ENCODE data around the gene SMIM22. TPM values are rescaled to one million over a fixed set of nuclear protein-coding genes. Genes with fewer than 3 reads are reported as not detected.

The SMIM22 gene
- total RNA-seq, 2 donors from 2014 or later: not detected

DNA sequence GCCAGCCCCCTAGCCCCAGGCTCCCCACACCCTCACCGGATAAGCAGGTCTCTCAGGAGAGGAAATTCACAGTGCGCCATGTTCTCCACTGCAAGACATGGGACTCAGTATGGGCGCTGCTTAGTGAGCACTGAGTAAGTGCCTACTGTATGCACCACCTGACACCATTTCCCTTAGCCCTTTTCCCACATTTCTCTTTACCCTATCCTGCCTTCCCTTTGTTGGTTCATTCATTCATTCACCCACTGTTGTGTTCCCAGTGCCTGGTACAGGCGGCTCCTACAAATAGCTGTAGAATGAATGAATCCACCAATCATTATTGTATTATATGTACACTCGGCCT is 17.1 kb upstream of the SMIM22 start:
- Mint-ChIP-seq H3K27ac (no peak overlapping the region), H3K4me1 (peaks cover 5% of the 10 kb centered on the region), H3K36me3 (ENCODE audit: low read depth) (no peaks in the 10 kb centered on the region), H3K27me3 (ENCODE audit: insufficient read depth) (no peaks in the 10 kb centered on the region), H3K9me3 (no peaks in the 10 kb centered on the region), H3K4me3 (no peak overlapping the region)
- Histone ChIP-seq H3K4me3 (ENCODE audit: low read length) (no peak overlapping the region), H3K9me3 (ENCODE audit: control insufficient read depth, low read length) (no peaks in the 10 kb centered on the region), H3K27me3 (ENCODE audit: control insufficient read depth, insufficient read depth, low read length, poor library complexity, severe bottlenecking) (no peaks in the 10 kb centered on the region), H3K27ac (ENCODE audit: low read depth, low read length) (no peak overlapping the region), H3K9ac (ENCODE audit: extremely low read depth, low read length, poor library complexity, severe bottlenecking) (no peak overlapping the region), H3K4me1 (ENCODE audit: control insufficient read depth, insufficient read depth, low read length) (peaks cover 3% of the 10 kb centered on the region), H3K36me3 (ENCODE audit: control insufficient read depth, insufficient read depth, low read length) (no peaks in the 10 kb centered on the region)
- TF ChIP-seq, protein P1, sequence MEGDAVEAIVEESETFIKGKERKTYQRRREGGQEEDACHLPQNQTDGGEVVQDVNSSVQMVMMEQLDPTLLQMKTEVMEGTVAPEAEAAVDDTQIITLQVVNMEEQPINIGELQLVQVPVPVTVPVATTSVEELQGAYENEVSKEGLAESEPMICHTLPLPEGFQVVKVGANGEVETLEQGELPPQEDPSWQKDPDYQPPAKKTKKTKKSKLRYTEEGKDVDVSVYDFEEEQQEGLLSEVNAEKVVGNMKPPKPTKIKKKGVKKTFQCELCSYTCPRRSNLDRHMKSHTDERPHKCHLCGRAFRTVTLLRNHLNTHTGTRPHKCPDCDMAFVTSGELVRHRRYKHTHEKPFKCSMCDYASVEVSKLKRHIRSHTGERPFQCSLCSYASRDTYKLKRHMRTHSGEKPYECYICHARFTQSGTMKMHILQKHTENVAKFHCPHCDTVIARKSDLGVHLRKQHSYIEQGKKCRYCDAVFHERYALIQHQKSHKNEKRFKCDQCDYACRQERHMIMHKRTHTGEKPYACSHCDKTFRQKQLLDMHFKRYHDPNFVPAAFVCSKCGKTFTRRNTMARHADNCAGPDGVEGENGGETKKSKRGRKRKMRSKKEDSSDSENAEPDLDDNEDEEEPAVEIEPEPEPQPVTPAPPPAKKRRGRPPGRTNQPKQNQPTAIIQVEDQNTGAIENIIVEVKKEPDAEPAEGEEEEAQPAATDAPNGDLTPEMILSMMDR (conservative IDR thresholded peaks at IDR 0.05): no peak
- WGBS, 2 experiments (ENCODE audit: insufficient coverage in 1 of 2, insufficient read length in 1 of 2): 89 to 100% methylated on average over 3 to 5 of the region's 5 CpGs
- DNase-seq: no peak

DNA sequence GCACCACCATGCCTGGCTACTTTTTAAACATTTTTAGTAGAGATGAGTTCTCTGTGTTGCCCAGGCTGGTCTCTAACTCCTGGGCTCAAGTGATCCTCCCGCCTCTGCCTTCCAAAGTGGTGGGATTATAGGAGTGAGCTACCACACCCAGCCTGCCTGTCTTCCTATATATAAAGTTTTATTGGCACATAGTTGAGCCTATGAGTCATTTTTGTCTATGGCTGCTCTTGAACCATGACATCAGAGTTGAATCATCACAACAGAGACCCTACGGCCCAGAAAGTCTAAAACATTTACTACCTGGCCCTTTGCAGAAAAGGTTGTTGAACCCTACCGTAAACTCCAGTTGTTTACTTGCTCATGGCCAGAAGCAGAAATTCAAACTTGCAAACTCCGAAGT is 14.9 kb upstream of the SMIM22 start:
- no peak overlapping the region for H3K27ac ChIP-seq (ENCODE audit: low read depth, low read length)
- no peaks in the 10 kb centered on the region for H3K4me1 Mint-ChIP-seq
- H3K4me1 ChIP-seq (ENCODE audit: control insufficient read depth, insufficient read depth, low read length): peaks cover 2% of the 10 kb centered on the region
- no peak overlapping the region for H3K4me3 ChIP-seq (ENCODE audit: low read length)
- H3K27ac Mint-ChIP-seq: no peak overlapping the region
- no peak overlapping the region for H3K9ac ChIP-seq (ENCODE audit: extremely low read depth, low read length, poor library complexity, severe bottlenecking)
- no peaks in the 10 kb centered on the region for H3K27me3 Mint-ChIP-seq (ENCODE audit: insufficient read depth)
- H3K36me3 ChIP-seq (ENCODE audit: control insufficient read depth, insufficient read depth, low read length): no peaks in the 10 kb centered on the region
- no peaks in the 10 kb centered on the region for H3K9me3 Mint-ChIP-seq
- H3K27me3 ChIP-seq (ENCODE audit: control insufficient read depth, insufficient read depth, low read length, poor library complexity, severe bottlenecking): no peaks in the 10 kb centered on the region
- no peaks in the 10 kb centered on the region for H3K9me3 ChIP-seq (ENCODE audit: control insufficient read depth, low read length)
- TF ChIP-seq, protein P1 (conservative IDR thresholded peaks at IDR 0.05): no peak
- WGBS, 2 experiments (ENCODE audit: insufficient coverage in 1 of 2, insufficient read length in 1 of 2): 92 to 100% methylated on average over 3 to 4 of the region's 4 CpGs
- DNase-seq: no peak
- H3K4me3 Mint-ChIP-seq: no peak overlapping the region
- H3K36me3 Mint-ChIP-seq (ENCODE audit: low read depth): no peaks in the 10 kb centered on the region

DNA sequence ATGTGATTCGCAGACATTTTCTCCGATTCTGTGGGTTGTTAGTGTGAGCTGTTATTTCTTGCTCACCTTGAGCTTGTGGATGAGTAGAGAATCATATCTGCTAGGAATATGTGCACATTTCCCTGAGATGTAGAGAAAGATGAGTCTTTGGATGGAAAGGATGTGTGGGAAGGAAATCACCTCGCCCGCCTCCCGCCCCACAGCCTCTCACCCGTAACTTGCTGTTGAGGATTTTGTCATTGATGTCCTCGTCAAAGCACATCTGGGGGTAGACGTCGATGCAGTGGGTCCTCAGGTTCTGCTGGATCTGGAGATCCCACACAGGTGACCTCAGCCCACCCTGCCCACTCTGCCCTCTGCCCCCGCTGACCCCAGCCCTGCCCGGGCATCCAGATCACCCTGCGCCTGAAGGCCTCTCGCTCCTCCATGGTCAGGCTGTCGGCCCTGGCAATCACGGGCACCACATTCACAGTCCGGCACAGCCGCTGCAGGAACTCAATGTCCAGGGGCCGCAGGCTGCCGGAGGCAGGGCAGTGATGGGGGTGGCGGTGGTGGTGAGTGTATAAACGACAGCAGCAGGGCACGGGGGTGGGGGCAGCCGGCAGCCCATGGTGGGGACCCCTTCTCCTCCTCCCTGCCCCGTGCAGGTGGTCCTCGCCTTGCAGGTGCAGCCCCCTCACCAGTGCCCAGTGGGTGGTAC is 11.8 kb upstream of the SMIM22 start:
- H3K9me3 Mint-ChIP-seq: no peaks in the 10 kb centered on the region
- 90 to 96% methylated on average over 6 to 25 of the region's 25 CpGs for WGBS, 2 experiments (ENCODE audit: insufficient coverage in 1 of 2, insufficient read length in 1 of 2)

More for the DNA sequence above, 11.8 kb upstream of the SMIM22 start:
- Histone ChIP-seq H3K4me1 (ENCODE audit: control insufficient read depth, insufficient read depth, low read length) (peaks cover 10% of the 10 kb centered on the region), H3K9me3 (ENCODE audit: control insufficient read depth, low read length) (no peaks in the 10 kb centered on the region), H3K4me3 (ENCODE audit: low read length) (no peak overlapping the region), H3K9ac (ENCODE audit: extremely low read depth, low read length, poor library complexity, severe bottlenecking) (no peak overlapping the region), H3K36me3 (ENCODE audit: control insufficient read depth, insufficient read depth, low read length) (no peaks in the 10 kb centered on the region), H3K27me3 (ENCODE audit: control insufficient read depth, insufficient read depth, low read length, poor library complexity, severe bottlenecking) (no peaks in the 10 kb centered on the region), H3K27ac (ENCODE audit: low read depth, low read length) (no peak overlapping the region)
- H3K36me3 Mint-ChIP-seq (ENCODE audit: low read depth): no peaks in the 10 kb centered on the region
- no peak overlapping the region for H3K4me3 Mint-ChIP-seq
- peaks cover 8% of the 10 kb centered on the region for H3K4me1 Mint-ChIP-seq
- no peak for DNase-seq
- H3K27ac Mint-ChIP-seq: no peak overlapping the region
- TF ChIP-seq, protein P1 (conservative IDR thresholded peaks at IDR 0.05): no peak
- H3K27me3 Mint-ChIP-seq (ENCODE audit: insufficient read depth): no peaks in the 10 kb centered on the region

Data from endodermal cell (in vitro differentiated cells).